Astrocyte (in vitro differentiated cells and primary cell): ENCODE results near the gene POLR3B. TPM values are rescaled to one million over a fixed set of nuclear protein-coding genes. Genes with fewer than 3 reads are reported as not detected.

Source experiments
- DNase-seq: peaks from one replicate; pipeline ENCODE4 v3.0.0-alpha.2; 2010; ENCODE audit warnings: low read depth
- FAIRE-seq: peaks from 2 replicates; lab custom pipeline; 2011; peaks lifted over from hg19 to GRCh38; lab: Jason Lieb, UNC
- H2AFZ ChIP-seq: 2 replicates; pipeline ENCODE4 v1.6.0; 2012; ENCODE audit warnings: low read depth, low read length, inconsistent platforms
- H3K27ac ChIP-seq: 2 replicates; pipeline ENCODE4 v1.5.1; 2011; ENCODE audit warnings: low read depth, low read length, inconsistent platforms
- H3K27me3 ChIP-seq: 2 replicates; pipeline ENCODE4 v1.6.0; 2011; ENCODE audit warnings: low read length, inconsistent platforms; ENCODE audit not compliant: insufficient read depth
- H3K36me3 ChIP-seq: 2 replicates; pipeline ENCODE4 v1.5.1; 2011; ENCODE audit warnings: low read length, inconsistent platforms; ENCODE audit not compliant: insufficient read depth
- H3K4me1 ChIP-seq: 2 replicates; pipeline ENCODE4 v1.5.1; 2011; ENCODE audit warnings: low read length, inconsistent platforms; ENCODE audit not compliant: insufficient read depth
- H3K4me2 ChIP-seq: 2 replicates; pipeline ENCODE4 v1.6.0; 2012; ENCODE audit warnings: low read length, inconsistent platforms
- H3K4me3 ChIP-seq: 2 replicates; pipeline ENCODE4 v1.5.1; 2011; ENCODE audit warnings: low read depth, mild to moderate bottlenecking, low read length, inconsistent platforms; ENCODE audit not compliant: insufficient read depth
- H3K79me2 ChIP-seq: 2 replicates; pipeline ENCODE4 v1.6.0; 2012; ENCODE audit warnings: mild to moderate bottlenecking, low read length, inconsistent platforms; ENCODE audit not compliant: insufficient read depth
- H3K9ac ChIP-seq: 2 replicates; pipeline ENCODE4 v1.6.0; 2012; ENCODE audit warnings: mild to moderate bottlenecking, low read length, inconsistent platforms
- H3K9me3 ChIP-seq: 2 replicates; pipeline ENCODE4 v1.5.1; 2012; ENCODE audit warnings: low read depth, mild to moderate bottlenecking, low read length, inconsistent platforms; ENCODE audit not compliant: insufficient read depth
- H4K20me1 ChIP-seq: 2 replicates; pipeline ENCODE4 v1.6.0; 2012; ENCODE audit warnings: low read length, inconsistent platforms; ENCODE audit not compliant: insufficient read depth
- H3K27ac Mint-ChIP-seq: one replicate; pipeline ENCODE4 v1.8.0; 2021; ENCODE audit warnings: mild to moderate bottlenecking, mixed read lengths; ENCODE audit not compliant: unreplicated experiment
- H3K27me3 Mint-ChIP-seq: one replicate; pipeline ENCODE4 v1.8.0; 2021; ENCODE audit warnings: low read depth, mixed read lengths; ENCODE audit not compliant: unreplicated experiment
- H3K36me3 Mint-ChIP-seq: one replicate; pipeline ENCODE4 v1.8.0; 2021; ENCODE audit warnings: low read depth, mixed read lengths; ENCODE audit not compliant: unreplicated experiment
- H3K4me1 Mint-ChIP-seq: one replicate; pipeline ENCODE4 v1.8.0; 2021; ENCODE audit warnings: low read depth, mixed read lengths; ENCODE audit not compliant: unreplicated experiment
- H3K4me3 Mint-ChIP-seq: one replicate; pipeline ENCODE4 v1.8.0; 2021; ENCODE audit warnings: mild to moderate bottlenecking, moderate library complexity, mixed read lengths; ENCODE audit not compliant: unreplicated experiment
- H3K9me3 Mint-ChIP-seq: one replicate; pipeline ENCODE4 v1.8.0; 2021; ENCODE audit warnings: mild to moderate bottlenecking, mixed read lengths; ENCODE audit not compliant: unreplicated experiment
- CTCF ChIP-seq: IDR thresholded peaks from 2 replicates; pipeline ENCODE4 v1.5.1; 2011; ENCODE audit warnings: low read depth, mild to moderate bottlenecking, inconsistent platforms, low read length, moderate library complexity; ENCODE audit not compliant: insufficient read depth
- EZH2 ChIP-seq: IDR thresholded peaks from 2 replicates; pipeline ENCODE4 v1.6.1; 2012; ENCODE audit warnings: mild to moderate bottlenecking, low read length, inconsistent platforms; ENCODE audit not compliant: insufficient read depth
- total RNA-seq: library from RNA; stranded (reverse); gene quantifications from 2 replicates; pipeline ENCODE4 v1.2.1, GENCODE V29; 2021

POLR3B gene
- total RNA-seq, 1 donor from 2014 or later = 10.9 TPM

- no peaks in the 10 kb centered on the region for H3K36me3 ChIP-seq
- Mint-ChIP-seq H3K9me3 (no peaks in the 10 kb centered on the region), H3K36me3 (peaks cover 13% of the 10 kb centered on the region), H3K27ac (no peak overlapping the region), H3K4me3 (no peak overlapping the region), H3K4me1 (no peaks in the 10 kb centered on the region), H3K27me3 (no peaks in the 10 kb centered on the region)
- H3K4me2 ChIP-seq = no peak overlapping the region
- no peaks in the 10 kb centered on the region for H3K79me2 ChIP-seq
- no peak overlapping the region for H3K4me3 ChIP-seq
- H3K9me3 ChIP-seq = no peaks in the 10 kb centered on the region
- TF ChIP-seq EZH2 (no peak), CTCF (no peak)
- H3K9ac ChIP-seq = no peak overlapping the region
- FAIRE-seq (no peak), DNase-seq (no peak)
- H2AFZ ChIP-seq = no peak overlapping the region
- no peaks in the 10 kb centered on the region for H4K20me1 ChIP-seq
- H3K27ac ChIP-seq = no peak overlapping the region
- no peaks in the 10 kb centered on the region for H3K4me1 ChIP-seq
- no peaks in the 10 kb centered on the region for H3K27me3 ChIP-seq
These were observed 23.8 kb upstream of the POLR3B start for GRCh38 chr12:106333756-106334155.

DNA sequence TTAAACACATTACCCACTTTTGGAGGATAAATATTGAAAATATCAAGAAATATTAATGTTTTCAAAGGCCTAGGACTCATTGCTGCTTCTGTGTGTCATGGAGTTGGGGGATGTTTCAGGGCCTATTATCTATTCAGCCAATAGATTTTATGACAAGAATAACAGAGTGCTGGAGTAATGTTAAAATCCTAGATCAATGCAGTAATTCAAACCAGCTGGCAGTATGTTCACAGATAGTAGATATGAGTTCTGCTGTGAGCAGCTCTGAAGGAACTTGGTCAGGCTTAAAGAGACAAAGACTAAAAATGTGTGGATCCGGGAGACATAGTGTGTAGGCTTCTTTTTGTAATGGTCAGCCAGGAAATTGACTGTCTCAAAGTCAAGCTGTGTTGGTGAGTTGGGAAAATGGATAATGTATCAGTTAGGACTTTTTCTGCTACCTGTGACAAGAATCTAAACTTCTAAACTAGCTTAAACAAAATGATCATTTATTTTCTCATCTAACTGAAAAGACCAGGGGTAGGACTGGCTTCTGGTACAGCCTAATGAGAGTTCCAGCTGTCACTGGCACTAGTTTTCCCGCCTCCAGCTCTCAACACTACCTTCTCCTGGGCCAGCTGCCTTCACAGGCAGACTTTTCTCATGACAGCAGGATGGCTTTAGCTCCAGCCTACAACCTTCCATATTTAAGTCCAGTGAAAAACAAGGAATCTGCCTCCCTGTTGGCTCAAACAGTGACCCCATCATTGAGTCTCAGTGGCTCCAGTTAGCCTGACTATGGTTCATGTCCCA is 16.3 kb upstream of the POLR3B start:
- no peak overlapping the region for H3K4me3 Mint-ChIP-seq
- no peak overlapping the region for H3K27ac Mint-ChIP-seq
- DNase-seq (no peak), FAIRE-seq (no peak)
- H2AFZ ChIP-seq = no peak overlapping the region
- no peak overlapping the region for H3K9ac ChIP-seq
- TF ChIP-seq EZH2 (no peak), CTCF (no peak)
- no peak overlapping the region for H3K27ac ChIP-seq
- H3K27me3 Mint-ChIP-seq = no peaks in the 10 kb centered on the region
- H3K79me2 ChIP-seq = no peaks in the 10 kb centered on the region
- peaks cover 4% of the 10 kb centered on the region for H3K36me3 Mint-ChIP-seq
- no peaks in the 10 kb centered on the region for H3K9me3 ChIP-seq
- no peaks in the 10 kb centered on the region for H3K9me3 Mint-ChIP-seq
- H3K27me3 ChIP-seq = no peaks in the 10 kb centered on the region
- peaks cover 14% of the 10 kb centered on the region for H3K4me1 Mint-ChIP-seq
- peaks cover 9% of the 10 kb centered on the region for H3K4me1 ChIP-seq
- no peak overlapping the region for H3K4me3 ChIP-seq
- H4K20me1 ChIP-seq = no peaks in the 10 kb centered on the region
- no peaks in the 10 kb centered on the region for H3K36me3 ChIP-seq
- no peak overlapping the region for H3K4me2 ChIP-seq
